ENCODE results near the gene DEPP1. TPM values are rescaled to one million over a fixed set of nuclear protein-coding genes. Genes with fewer than 3 reads are reported as not detected.

DEPP1 gene
- total and polyA plus RNA-seq, 2 of the 13 experiments (the other 11 are each of a cell fraction or from before 2014, with no cell fraction given) = 14.8 to 270 TPM

GRCh38 chr10:44935966-44936295 is 42.7 kb downstream of the DEPP1 start (continued):
- TF ChIP-seq PRDM10 (CRISPR knock-in tag; IDR thresholded peaks at IDR 0.05; ENCODE audit: low read depth) (no peak), HNRNPL (IDR thresholded peaks at IDR 0.05; ENCODE audit: low read depth, low read length) (0 out of 2 replicates have a peak, but pooled peaks have one; percentile 5), SP140L (CRISPR knock-in tag; IDR thresholded peaks at IDR 0.05; ENCODE audit: borderline replicate concordance) (0 out of 2 replicates have a peak, but pooled peaks have one; percentile 25), HNF1A (IDR thresholded peaks at IDR 0.05; ENCODE audit: low read depth) (no peak), HNF1A (CRISPR knock-in tag; IDR thresholded peaks at IDR 0.05; ENCODE audit: borderline replicate concordance) (0 out of 2 replicates have a peak, but pooled peaks have one; percentile 15), PREB (CRISPR knock-in tag; IDR thresholded peaks at IDR 0.05) (no peak), HDAC1 (CRISPR knock-in tag; IDR thresholded peaks at IDR 0.05) (peak; percentile 65; the same call in 1 of the 2 replicates), ZNF337 (CRISPR knock-in tag; IDR thresholded peaks at IDR 0.05; ENCODE audit: borderline replicate concordance, low read depth) (peak; percentile 7; the same call in 1 of the 2 replicates), ZNF784 (CRISPR knock-in tag; IDR thresholded peaks at IDR 0.05; ENCODE audit: borderline replicate concordance) (0 out of 2 replicates have a peak, but pooled peaks have one; percentile 1), SMYD3 (CRISPR knock-in tag; IDR thresholded peaks at IDR 0.05) (0 out of 2 replicates have a peak, but pooled peaks have one; percentile 13), EHMT2 (IDR thresholded peaks at IDR 0.05; ENCODE audit: borderline replicate concordance, low read depth, low read length) (no peak)
